HG03571 (cell line): ENCODE results near the gene STAC3.

Source experiments
- ATAC-seq: cut with Tn5 transposase; IDR thresholded peaks from one replicate; pipeline ENCODE4 v1.9.1; 2021; ENCODE audit not compliant: unreplicated experiment

Gene STAC3

DNA sequence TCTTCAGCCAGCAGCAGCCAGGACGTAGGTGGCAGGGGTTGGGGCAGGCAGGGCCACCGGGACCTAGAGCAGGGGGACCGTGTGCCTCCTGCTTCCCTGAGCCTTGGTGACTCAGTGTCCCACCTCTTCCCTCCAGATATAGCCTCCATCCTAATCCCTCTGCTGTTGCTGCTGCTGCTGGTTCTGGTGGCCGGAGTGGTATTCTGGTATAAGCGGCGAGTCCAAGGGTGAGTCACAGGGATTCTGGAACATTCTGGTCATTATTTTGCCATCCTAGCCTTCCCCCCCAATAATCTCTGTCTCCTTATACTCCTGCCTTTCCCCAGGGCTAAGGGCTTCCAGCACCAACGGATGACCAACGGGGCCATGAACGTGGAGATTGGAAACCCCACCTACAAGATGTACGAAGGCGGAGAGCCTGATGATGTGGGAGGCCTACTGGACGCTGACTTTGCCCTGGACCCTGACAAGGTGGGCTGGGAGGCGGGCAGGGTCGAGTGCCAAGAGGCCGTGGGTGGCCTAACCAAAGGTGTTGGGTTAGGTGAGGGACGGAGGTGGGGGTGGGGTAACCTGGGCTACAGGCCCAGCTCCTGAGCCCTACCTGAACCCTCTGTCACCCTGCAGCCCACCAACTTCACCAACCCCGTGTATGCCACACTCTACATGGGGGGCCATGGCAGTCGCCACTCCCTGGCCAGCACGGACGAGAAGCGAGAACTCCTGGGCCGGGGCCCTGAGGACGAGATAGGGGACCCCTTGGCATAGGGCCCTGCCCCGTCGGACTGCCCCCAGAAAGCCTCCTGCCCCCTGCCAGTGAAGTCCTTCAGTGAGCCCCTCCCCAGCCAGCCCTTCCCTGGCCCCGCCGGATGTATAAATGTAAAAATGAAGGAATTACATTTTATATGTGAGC lies 38.9 kb downstream of the STAC3 start:
- ATAC-seq: no peak

DNA sequence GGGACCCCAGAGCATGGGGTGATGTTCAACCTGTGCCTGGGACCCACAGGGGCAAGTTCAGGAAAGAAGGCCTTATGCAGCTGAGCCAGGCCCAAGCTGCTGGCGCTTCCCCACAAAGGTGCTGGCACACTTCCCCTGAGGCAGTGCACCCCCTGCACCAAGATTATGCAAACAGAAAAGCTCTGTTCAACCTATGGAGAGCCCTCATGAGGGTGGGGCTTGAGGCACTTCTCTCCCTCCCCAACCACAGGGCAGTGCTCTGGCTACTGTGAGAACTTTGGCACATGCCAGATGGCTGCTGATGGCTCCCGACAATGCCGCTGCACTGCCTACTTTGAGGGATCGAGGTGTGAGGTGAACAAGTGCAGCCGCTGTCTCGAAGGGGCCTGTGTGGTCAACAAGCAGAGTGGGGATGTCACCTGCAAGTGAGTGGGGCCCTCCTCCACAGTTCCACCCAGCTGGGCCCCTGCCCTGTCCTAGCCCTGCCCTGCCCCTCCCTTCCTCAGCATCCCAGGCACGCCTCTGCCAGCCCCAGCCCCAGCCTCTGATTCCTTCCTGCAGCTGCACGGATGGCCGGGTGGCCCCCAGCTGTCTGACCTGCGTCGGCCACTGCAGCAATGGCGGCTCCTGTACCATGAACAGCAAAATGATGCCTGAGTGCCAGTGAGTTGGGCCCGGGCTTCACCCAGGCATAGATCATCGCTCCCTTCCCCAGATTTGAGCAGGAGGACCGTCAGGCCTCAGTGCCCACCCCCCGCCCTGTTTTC lies 39.9 kb downstream of the STAC3 start:
- ATAC-seq: no peak

DNA sequence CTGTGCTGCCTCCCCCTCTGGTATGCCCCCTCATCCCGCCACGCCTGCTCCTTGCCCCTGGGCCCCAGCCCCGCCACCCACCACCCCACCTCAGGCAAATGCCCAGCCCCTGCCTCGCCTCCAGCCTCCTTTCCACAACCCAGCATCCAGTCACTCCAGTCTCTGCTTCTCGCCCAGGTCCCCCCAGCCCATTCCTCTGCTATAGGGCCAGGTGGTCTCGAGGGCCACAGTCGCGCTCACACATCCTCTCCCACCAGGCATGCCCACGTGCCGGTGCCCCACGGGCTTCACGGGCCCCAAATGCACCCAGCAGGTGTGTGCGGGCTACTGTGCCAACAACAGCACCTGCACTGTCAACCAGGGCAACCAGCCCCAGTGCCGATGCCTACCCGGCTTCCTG lies 40.5 kb downstream of the STAC3 start:
- no peak for ATAC-seq

DNA sequence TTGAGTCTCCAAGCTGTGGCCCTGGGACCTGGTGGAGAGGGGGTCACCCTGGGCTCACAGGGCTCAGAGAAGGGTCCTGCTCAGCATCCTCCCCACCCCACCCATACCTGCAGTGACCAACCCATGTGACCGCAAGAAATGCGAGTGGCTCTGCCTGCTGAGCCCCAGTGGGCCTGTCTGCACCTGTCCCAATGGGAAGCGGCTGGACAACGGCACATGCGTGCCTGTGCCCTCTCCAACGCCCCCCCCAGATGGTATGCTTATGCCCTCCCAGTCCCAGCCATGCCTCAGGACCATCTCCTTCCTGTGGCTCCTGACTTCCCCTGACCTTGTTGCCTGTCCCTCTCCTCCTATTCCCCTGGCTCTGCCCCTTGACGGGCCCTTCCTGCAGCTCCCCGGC lies 41.1 kb downstream of the STAC3 start:
- no peak for ATAC-seq

DNA sequence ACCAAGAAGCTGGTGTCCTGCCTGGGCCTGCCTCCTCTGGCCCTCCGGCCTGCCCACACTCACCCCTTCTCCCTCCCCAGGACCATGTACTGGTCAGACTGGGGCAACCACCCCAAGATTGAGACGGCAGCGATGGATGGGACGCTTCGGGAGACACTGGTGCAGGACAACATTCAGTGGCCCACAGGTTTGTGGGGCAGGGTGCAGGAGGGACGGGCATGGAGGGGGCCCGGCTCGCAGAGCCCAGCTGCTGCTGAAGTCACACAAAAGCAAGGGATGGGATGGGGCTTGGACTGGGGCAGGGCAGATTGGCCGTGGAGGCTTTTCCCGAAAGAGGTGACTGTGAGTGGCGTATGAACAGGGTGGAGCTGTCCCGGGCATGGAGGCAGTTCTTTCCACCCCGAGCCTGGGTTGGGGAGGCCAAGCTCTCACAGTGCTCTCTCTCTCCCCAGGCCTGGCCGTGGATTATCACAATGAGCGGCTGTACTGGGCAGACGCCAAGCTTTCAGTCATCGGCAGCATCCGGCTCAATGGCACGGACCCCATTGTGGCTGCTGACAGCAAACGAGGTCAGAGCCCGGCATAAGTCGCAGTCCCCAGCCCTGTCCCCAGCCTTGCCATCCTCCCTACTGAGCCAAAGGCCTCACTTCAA lies 42.2 kb downstream of the STAC3 start:
- no peak for ATAC-seq

DNA sequence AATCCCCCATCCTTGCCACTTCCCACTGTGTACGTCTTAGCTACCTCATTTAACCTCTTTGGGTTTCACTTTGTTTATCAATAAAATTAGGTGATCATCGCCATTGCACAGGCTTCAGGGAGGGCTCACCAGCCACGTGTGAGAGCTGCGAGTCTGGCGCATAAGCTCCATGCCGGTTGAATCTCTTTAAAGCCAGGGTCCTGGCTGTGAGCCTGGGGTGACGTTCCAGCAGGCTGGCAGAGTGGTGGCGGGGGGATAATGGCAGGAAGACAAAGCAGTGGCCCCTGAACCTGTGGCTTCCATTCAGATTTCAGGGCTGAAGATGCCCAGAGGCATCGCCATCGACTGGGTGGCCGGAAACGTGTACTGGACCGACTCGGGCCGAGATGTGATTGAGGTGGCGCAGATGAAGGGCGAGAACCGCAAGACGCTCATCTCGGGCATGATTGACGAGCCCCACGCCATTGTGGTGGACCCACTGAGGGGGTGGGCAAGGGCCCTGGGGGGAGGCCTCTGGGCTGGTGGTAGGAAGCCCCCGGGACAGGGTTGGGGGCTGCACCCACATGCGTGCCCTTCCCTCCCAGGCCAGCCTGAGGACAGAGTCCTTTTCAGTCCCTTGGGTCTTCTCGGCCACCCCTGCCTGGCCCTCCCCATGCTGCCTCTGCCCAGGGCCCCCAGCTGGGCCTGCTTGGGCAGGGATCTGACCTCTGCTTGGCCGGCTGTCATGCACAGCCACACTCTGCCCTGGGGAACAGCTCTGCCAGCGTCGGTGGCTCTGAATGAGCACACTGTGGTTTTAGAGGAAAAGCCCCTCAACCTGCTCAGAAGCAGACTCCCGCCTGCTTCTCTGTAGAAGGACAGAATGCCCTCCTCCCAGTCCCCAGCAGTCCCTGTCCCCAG lies 43.0 kb downstream of the STAC3 start:
- no peak for ATAC-seq

DNA sequence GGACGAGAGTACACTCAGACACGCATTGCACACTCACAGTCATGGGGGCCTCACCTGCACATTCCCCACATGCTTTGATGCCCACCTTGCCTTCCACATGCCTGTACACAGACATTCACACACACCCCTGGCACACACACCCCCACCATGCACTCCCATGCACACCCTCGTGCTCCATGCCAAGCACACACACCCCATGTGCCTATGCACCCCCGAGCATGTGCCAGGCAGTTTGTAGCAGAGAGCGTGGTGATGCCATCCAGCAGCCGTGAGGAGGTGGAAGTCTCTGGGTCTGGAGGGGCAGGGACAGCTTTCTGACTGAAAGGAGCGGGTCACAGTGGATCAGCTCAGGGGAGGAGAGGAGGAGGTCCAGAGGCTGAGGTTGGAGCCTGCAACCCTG lies 45.1 kb downstream of the STAC3 start:
- no peak for ATAC-seq

DNA sequence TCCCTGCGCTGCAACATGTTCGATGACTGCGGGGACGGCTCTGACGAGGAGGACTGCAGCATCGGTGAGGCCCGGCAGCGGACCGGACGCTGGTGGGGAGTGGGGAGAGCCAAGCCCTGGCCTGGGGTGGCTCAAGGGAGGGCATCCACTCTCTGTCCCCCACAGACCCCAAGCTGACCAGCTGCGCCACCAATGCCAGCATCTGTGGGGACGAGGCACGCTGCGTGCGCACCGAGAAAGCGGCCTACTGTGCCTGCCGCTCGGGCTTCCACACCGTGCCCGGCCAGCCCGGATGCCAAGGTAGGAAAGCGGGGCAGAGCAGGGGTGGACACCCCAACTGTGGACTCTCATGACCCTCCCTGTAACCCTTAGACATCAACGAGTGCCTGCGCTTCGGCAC lies 45.8 kb downstream of the STAC3 start:
- no peak for ATAC-seq

DNA sequence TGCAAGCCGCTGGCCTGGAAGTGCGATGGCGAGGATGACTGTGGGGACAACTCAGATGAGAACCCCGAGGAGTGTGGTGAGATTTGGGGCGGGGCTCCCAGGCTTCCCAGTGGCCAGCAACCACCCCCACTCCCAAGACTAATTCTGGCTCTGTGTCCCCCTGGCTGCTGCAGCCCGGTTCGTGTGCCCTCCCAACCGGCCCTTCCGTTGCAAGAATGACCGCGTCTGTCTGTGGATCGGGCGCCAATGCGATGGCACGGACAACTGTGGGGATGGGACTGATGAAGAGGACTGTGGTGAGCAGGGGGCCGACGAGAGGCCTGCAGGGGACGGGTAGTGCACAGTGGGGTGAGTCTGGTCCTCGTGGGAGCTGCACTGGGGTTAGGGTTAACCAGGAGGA lies 46.5 kb downstream of the STAC3 start:
- no peak for ATAC-seq

DNA sequence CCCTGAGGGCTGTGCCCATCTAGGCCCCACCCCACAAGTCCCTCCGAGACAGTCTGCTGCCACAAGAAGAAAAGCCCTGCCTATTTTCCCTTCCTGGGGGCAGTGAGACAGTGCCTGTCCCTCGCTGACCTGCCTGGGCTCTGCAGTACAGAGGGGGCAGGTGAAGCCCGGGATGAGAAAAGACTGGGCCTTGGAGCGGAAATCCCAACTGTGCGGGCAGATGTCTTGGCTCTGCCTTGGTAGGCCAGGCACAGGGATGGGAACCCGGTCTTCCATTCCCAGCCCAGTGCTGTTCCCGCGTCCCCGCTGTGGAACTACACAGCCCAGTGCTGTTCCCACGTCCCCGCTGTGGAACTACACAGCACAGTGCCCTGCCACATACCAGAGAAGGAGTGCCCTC lies 47.2 kb downstream of the STAC3 start:
- ATAC-seq: no peak

DNA sequence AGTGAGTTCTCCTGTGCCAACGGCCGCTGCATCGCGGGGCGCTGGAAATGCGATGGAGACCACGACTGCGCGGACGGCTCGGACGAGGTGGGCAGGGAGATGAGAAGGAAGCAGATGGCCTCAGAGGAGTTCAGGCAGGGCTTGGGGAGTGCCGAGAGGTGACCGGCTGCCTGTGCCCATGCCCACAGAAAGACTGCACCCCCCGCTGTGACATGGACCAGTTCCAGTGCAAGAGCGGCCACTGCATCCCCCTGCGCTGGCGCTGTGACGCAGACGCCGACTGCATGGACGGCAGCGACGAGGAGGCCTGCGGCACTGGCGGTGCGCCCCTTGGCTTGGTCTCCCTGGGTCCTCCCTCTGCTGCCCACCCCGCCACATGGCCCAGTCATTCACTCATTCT lies 47.8 kb downstream of the STAC3 start:
- no peak for ATAC-seq

DNA sequence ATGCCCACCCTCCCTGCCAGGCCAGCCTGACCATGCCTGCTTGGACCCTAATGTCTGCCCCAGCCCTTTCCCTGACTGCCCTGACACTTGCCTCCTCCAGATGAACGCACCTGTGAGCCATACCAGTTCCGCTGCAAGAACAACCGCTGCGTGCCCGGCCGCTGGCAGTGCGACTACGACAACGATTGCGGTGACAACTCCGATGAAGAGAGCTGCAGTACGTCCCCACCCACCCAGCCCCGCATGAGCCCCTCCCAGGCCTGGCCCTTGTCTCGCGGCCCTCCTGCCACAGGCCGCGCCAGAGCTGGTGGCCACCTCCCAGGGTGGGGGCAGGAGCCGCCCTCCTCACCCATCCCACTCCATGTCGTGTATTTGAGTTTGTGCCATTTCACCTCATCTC lies 48.7 kb downstream of the STAC3 start:
- ATAC-seq: no peak

DNA sequence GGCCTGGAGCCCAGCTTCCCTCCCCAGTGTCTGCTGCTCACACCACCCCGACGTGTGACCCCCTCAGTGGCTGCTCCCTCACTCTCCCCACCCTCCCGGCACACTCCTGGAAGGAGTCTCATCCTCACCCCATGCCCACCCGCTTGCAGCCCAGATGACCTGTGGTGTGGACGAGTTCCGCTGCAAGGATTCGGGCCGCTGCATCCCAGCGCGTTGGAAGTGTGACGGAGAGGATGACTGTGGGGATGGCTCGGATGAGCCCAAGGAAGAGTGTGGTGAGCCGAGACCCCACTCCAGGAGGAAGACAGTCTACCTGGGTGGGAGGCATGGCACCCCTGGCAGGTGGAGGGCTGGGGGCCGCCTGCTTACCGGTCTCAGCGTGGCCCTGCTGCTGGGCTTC lies 49.4 kb downstream of the STAC3 start:
- ATAC-seq: no peak

DNA sequence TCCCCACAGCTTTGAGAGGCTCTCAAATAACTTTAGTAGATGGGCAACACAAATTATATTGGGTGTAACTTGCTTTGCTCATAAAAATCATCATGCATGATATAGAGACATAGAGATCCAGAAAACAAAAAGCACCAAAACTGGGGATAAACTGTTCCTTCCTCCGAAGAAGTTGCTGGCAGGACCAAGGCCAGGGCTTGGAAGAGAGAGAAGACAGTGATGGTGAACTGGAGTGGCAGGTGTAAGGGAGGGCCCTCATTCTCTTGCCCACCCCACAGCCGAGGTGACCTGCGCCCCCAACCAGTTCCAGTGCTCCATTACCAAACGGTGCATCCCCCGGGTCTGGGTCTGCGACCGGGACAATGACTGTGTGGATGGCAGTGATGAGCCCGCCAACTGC lies 49.8 kb downstream of the STAC3 start:
- ATAC-seq: no peak

DNA sequence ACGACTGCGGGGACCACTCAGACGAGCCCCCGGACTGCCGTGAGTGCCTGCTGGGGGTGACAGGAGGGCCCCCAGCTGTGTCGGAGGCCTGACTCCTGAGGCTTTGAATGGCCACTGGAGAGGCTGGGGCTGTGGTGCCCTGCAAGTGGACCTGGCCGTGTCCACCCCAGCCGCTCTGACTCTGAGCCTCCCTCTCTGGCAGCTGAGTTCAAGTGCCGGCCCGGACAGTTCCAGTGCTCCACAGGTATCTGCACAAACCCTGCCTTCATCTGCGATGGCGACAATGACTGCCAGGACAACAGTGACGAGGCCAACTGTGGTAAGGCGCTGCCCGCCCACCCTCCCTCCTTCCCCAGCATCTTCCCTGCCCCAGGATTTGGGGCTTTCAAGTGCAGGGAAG lies 50.5 kb downstream of the STAC3 start:
- ATAC-seq: no peak

DNA sequence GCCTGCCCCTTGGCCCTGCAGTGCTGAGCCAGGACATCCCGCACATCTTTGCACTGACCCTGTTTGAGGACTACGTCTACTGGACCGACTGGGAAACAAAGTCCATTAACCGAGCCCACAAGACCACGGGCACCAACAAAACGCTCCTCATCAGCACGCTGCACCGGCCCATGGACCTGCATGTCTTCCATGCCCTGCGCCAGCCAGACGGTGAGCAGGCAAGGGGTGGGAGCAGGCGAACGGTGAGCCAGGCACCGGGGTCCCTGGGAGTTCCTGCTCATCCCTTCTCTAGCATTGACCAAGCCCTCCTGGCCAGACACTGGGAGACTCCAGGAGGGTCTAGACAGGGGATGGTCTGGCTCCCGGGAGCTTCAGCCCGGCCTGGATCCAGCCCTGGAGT lies 51.8 kb downstream of the STAC3 start:
- no peak for ATAC-seq

DNA sequence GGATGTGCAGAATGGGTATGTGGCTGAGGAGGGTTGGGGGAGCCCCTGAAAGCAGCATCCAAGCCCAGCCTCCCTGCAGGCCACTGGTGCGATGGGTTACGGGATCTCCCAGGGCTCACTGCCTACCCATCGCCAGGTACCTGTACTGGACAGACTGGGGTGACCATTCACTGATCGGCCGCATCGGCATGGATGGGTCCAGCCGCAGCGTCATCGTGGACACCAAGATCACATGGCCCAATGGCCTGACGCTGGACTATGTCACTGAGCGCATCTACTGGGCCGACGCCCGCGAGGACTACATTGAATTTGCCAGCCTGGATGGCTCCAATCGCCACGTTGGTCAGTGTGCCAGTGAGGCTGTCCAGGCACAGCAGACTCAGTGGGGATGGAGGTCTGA lies 52.7 kb downstream of the STAC3 start:
- ATAC-seq: no peak

DNA sequence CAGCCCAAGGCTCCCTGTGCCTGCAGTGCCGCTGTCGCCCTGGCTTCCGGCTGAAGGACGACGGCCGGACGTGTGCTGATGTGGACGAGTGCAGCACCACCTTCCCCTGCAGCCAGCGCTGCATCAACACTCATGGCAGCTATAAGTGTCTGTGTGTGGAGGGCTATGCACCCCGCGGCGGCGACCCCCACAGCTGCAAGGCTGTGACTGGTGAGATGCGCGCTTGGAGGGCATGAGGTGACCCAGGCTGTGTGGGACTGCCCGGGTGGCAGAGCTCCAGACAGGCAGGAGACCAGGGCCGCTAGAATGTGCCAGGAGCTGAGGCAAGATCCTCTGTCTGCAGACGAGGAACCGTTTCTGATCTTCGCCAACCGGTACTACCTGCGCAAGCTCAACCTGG lies 54.0 kb downstream of the STAC3 start:
- ATAC-seq: no peak

DNA sequence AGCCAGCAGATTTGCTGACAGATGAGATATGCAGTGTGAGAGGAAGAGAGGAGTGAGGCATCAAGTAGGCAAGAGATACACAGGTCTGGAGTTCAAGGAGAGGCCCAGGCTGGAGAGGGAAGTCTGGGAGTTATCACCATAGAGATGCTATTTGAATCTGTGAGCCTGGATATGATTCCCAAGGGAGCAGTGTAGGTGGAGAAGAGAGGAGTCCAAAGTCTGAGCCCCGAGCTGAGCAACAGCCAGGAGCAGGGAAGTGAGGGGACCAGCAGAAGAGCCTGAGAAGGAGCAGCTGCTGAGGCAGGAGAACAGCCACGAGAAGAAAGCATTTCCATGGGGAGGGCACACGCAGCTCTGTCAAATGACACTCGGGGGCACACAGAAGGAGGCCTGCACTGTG lies 54.5 kb downstream of the STAC3 start:
- no peak for ATAC-seq

DNA sequence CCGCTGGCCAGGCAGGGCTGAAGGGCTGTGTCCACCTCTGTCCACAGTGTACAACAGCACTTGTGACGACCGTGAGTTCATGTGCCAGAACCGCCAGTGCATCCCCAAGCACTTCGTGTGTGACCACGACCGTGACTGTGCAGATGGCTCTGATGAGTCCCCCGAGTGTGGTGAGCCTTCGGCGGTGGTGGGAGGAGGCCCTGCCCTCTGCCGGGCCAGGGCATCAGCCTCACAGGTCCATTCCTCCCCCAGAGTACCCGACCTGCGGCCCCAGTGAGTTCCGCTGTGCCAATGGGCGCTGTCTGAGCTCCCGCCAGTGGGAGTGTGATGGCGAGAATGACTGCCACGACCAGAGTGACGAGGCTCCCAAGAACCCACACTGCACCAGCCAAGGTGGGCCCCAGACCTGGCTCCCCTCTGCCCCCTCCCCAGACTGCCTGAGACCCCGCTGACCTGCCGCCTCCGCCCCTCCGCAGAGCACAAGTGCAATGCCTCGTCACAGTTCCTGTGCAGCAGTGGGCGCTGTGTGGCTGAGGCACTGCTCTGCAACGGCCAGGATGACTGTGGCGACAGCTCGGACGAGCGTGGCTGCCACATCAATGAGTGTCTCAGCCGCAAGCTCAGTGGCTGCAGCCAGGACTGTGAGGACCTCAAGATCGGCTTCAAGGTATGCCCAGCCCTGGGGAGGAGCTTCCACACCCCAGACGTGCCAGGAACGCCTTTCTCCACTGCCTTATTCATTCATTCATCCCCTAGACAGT lies 55.2 kb downstream of the STAC3 start:
- ATAC-seq: no peak
